ENCODE measurements around the gene GNAI2. TPM values are rescaled to one million over a fixed set of nuclear protein-coding genes. Genes with fewer than 3 reads are reported as not detected.
"Not testable (repeated sequence)": the region's sequence is repeated elsewhere in the genome, so short reads cannot be mapped to it uniquely, and the experiment has no call there.

GNAI2 gene
- total RNA-seq, 2 donors from 2014 or later: 283 to 392 TPM

DNA sequence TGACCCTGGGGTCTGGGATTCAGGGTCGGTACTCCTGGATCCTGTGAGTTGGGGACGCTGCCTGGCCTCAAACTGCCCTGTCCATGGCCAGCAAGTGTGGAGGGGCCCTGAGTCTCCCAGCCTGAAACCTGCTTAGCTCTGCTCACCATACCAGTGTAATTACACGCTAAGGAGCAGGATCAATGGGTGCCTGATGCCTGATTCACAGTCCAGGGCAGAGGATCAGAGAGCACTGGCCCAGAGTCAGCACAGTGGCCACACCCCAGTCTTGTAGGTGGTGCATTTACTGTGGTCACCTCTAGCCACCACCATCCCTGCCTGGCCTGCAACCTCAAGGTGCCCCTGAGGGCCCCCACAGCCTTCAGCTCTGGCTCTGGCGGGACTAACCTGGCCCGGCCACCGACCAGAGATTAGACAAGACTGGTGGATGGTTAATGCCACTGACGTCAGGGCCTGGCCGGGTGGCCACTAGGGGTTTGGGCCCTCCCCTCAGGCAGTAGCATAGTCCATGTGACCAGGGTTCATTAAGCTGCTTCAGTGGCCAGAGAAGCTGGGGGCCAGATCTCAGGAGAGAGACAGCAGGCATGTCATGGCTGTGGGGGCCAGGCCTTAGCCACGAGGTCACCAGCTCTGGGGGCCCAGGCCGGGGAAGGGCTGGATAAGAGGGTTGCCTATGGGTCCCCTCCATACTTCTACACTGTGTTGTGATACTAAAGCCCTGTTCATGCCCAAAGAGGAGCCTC, 34.3 kb upstream of the GNAI2 start:
- Mint-ChIP-seq H3K27me3 (peaks cover 25% of the 10 kb centered on the region), H3K9me3 (no peaks in the 10 kb centered on the region), H3K4me1 (no peaks in the 10 kb centered on the region), H3K36me3 (ENCODE audit: low read depth) (no peaks in the 10 kb centered on the region), H3K4me3 (no peak overlapping the region), H3K27ac (no peak overlapping the region)
- ATAC-seq (replicated peaks): no peak

DNA sequence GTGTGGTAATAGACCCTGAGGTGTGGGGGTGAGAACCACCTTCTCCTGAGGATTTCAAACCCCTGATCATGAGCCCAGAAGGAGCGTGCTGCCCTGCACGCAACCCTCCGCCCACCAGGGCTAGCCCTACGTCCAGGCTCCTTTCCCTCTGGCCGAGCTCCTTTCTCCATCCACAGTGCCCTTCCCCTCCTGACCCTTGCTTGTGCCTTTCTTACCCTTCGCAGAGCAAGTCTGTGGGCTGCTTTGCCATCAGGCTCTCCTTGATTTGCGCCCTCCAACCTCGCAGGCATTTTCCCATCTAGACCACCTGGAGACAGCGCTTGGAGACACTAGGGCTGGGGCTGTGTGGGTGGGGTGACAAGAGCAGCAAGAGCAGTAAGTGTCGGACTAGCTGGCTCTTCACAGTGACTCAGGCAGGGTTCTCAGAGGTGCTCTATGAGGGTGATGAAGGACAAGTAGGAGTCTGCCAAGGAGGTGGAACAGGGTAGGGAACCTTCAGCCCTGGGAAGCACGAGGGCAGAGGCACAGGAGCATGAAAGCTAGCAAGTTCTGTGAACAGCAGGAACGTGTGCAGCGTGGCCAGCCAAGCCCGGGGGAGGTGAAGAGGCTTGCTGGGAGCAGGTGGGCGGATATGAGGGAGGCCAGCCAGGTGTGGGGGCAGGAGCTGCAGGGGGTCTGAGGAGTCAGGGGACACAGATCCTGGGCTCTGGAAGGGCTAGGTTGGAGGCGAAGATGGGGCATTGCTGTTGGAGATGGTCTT, 33.5 kb upstream of the GNAI2 start:
- no peaks in the 10 kb centered on the region for H3K36me3 Mint-ChIP-seq (ENCODE audit: low read depth)
- H3K27me3 Mint-ChIP-seq: peaks cover 25% of the 10 kb centered on the region
- H3K9me3 Mint-ChIP-seq: no peaks in the 10 kb centered on the region
- H3K4me3 Mint-ChIP-seq: no peak overlapping the region
- ATAC-seq (replicated peaks): no peak
- no peak overlapping the region for H3K27ac Mint-ChIP-seq
- no peaks in the 10 kb centered on the region for H3K4me1 Mint-ChIP-seq

DNA sequence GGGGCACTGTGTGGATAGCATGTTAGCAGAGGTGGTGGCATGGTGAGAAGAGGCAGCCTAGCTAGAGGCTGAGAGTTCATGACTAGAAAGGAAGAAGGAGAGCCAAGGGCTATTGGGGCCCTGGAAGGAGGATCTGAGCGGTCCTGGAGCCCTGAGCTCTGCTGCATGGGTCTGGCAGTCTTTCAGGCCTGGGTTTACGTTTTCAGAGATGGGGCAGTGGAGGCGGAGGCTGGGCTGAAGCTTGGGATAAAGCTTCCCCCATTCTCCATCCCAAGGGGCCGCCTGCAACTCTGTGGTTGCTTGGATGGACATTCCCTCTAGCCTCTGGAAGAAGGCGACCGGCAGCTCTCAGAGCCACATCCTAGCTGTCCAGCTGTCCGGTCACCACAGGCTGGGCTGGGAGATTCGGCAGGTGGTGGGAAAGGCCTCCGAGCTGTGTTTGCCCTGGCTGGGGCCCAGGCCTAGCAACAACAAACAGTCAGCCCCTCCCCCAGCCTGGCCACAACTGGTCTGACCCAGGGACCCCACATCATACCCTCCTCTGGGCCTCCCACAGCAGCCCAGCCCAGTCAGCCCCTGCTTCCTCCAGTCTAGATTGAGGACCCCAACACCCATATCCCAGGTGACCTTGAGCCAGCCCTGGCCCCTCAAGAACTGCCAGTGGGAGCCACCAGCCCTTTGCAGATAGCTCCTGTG, 32.7 kb upstream of the GNAI2 start:
- Mint-ChIP-seq H3K4me3 (no peak overlapping the region), H3K27ac (no peak overlapping the region), H3K9me3 (no peaks in the 10 kb centered on the region), H3K36me3 (ENCODE audit: low read depth) (no peaks in the 10 kb centered on the region), H3K27me3 (peaks cover 25% of the 10 kb centered on the region), H3K4me1 (no peaks in the 10 kb centered on the region)
- ATAC-seq (replicated peaks): no peak

DNA sequence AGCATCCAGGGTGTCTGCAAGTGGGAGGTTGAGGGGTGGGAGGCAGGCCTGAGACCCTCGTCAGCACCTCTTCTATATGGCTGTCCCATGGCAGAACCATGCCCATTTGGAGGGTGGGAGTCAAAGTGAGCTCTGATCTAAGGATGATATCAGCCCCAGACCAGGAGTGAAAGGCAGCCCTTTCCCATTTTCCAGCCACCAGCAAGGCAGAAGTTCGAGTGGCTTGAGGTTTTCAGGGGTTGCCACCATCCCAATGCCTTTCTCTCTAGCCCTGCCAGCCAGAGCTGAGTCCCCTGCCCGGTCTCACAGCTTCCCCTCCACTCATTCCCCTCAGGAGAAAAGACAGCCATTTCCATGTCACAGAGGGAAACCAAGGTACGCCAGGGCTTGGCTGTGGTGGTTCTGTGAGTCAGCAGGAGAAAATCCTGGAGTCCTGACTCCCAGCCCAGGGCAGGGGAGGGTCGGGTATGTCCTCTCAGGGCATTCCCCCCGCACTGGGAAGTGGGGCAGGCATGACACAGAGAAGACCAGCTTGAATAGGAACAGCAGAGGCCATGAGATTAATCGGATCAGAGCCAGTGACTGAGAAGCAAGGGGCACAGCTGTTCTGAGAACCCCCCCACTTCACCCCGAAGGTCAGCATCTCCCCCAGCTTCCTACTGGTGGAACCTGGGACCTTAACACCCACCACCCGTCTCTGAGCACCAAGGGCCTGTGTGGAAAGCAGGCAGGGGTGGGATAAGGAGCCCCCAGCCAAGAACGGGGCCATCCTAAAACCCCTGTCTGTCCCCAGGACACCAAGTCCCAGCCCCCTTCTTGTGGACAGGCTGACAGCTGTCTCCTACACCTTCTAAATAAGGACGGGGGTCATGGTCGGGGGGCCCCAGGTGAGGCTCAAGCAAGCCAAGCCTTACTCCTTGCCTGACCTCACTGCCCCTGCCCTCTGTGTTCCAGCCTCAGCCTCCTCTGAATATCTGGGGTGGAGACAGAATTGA, 31.9 kb upstream of the GNAI2 start:
- Mint-ChIP-seq H3K9me3 (no peaks in the 10 kb centered on the region), H3K27me3 (peaks cover 27% of the 10 kb centered on the region), H3K27ac (no peak overlapping the region), H3K36me3 (ENCODE audit: low read depth) (no peaks in the 10 kb centered on the region), H3K4me3 (no peak overlapping the region), H3K4me1 (no peaks in the 10 kb centered on the region)
- no peak for ATAC-seq (replicated peaks)

DNA sequence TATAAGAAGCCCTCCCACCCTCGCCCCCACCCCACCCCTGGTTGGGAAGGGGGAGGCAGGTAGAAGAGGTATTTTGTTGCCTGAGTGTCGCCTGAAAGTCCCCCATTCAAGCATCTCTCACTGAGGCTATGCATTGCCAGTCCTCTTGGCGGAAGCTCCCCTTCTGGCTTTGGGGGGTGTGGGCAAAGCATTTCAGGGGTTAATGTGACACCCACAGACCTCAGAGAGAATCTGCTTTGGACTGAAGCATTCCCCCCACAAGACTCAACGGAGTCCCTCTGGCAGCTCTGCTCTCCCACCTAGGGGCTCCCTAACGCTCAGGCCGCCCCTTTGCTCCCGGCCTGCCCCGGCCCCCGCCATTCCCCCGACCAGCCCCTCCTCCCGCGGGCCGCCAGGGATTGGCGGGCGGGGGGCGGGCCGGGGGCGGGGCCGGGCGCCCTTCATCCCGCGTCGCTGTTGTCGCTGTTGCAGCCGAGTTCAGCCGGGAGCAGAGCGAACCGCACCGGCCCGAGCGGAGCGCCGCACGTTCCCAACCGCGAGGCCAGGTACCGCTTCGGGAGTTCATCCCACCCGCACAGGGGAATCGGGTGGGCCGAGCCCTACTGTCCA, 31.1 kb upstream of the GNAI2 start, which contains the start of gene SLC38A3:
TSS of gene SLC38A3 (plus strand) at position 468 of the 609 bp plus-strand sequence. CDS start 8,929 bp downstream, outside the sequence.
- Mint-ChIP-seq H3K9me3 (no peaks in the 10 kb centered on the region), H3K4me1 (no peaks in the 10 kb centered on the region), H3K27ac (no peak within 1 kb of the TSS), H3K27me3 (peaks cover 24% of the 10 kb centered on the region), H3K36me3 (ENCODE audit: low read depth) (no peaks in the 10 kb centered on the region), H3K4me3 (no peak within 1 kb of the TSS)
- ATAC-seq (replicated peaks): peak; percentile 19

DNA sequence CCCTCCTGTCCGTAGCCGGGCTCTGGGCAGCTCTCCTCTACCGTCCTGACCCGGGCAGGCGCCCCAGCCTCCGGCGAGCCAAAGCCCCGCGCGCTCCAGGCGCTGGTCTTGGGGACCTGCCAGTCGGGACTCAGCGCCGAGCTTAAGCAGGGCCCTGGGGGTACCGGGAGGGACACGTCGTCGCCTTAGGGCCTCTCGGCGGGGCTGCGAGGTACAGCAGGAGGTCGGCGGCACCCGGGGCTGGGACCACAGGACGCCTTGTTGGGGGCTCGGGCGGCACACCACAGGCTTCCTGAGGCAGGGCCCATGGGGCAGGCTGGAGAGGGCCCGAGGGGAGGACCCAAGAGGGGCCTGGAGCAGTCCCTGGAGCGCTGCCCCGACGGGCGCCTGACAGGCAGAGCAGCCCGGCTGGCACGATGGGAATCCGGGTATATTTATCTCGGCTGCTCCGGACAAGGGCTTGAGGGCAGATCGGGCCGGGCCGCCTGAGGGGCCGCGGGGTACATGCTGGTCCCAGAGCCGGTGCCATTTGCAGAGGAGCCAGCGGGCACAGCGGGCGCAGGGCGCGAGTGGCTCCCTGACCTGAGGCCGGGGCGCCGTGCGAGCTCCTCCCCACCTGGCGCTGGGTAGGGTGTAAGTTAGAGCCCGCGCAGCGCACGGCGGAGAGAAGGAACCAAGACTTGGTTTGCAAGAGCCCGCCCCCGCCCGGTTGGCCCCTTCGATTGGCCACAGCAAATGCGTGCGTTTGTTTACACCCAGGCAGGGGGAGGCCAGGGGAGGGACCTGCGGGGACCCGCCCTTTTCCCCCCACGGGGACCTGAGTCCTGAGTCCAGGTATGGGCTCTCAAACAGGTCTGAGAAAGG, 30.4 kb upstream of the GNAI2 start:
- H3K36me3 Mint-ChIP-seq (ENCODE audit: low read depth): no peaks in the 10 kb centered on the region
- no peaks in the 10 kb centered on the region for H3K9me3 Mint-ChIP-seq
- H3K27me3 Mint-ChIP-seq: peaks cover 24% of the 10 kb centered on the region
- no peaks in the 10 kb centered on the region for H3K4me1 Mint-ChIP-seq
- ATAC-seq (replicated peaks): peak; percentile 42
- H3K27ac Mint-ChIP-seq: no peak overlapping the region
- H3K4me3 Mint-ChIP-seq: no peak overlapping the region

DNA sequence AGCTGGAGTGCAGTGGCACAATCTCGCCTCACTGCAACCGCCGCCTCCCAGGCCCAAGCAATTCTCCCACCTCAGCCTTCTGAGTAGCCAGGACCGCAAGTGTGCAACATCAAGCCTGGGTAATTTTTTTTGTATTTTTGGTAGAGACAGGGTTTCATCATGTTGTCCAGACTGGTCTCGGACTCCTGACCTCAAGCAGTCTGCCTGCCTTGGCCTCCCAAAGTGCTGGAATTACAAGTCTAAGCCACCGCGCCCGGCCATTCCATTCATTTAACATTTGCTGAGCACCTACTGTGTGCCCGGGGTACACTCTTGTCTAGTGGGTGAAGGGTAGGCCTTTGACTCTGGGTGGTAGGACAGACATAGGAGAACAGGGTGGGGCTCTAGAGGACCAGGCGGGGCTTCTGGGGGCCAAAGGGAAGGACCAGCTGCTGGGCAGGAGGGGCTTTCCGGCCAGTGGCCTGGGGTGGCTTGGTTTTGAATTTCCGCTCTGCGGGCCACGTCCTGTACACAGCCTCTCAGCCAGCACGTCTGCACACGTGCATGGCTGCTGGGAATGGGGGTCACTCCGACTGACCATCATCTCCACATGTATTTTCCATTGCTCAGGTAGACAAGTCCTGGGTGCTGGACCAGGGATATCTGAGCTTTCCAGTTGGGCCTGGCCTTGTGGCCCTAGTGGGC, 28.5 kb upstream of the GNAI2 start:
- Mint-ChIP-seq H3K36me3 (ENCODE audit: low read depth) (no peaks in the 10 kb centered on the region), H3K4me3 (no peak overlapping the region), H3K9me3 (no peaks in the 10 kb centered on the region), H3K4me1 (no peaks in the 10 kb centered on the region), H3K27ac (no peak overlapping the region), H3K27me3 (peaks cover 15% of the 10 kb centered on the region)
- ATAC-seq (replicated peaks): no peak

DNA sequence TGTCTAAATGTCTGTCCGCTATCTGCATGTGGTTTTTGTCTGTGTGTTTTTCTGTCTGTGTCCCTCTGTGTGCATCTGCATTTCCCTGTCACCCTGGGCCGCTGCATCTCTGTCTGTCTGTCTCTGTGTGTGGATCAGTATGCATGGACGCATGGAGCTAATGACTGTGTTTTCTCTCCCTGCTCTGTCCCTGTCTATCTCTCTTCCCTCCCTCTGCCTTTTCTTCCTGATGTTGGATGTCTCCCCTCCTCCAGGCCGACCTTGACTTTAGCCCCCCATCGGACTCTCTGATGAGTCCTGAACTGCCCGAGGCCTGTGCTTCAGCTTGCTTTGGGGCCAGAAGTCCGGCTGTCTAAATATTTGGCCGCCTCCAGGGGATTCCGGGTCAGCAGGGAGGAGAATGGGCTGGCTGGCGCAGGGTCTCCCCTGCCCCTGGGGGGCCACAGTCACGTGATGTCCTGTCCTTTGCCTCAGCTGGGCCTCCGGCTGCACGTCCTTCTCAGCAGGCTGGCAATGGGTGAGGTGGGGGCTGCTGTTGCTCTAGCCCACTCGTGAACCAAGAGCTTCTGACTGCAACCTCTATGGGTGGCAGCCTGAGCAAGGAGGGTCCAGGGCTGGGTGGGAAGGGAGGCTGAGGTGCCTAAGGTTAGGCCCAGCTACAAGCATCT, 27.2 kb upstream of the GNAI2 start:
- H3K27ac Mint-ChIP-seq: no peak overlapping the region
- no peaks in the 10 kb centered on the region for H3K4me1 Mint-ChIP-seq
- no peaks in the 10 kb centered on the region for H3K9me3 Mint-ChIP-seq
- peaks cover 6% of the 10 kb centered on the region for H3K27me3 Mint-ChIP-seq
- no peaks in the 10 kb centered on the region for H3K36me3 Mint-ChIP-seq (ENCODE audit: low read depth)
- no peak for ATAC-seq (replicated peaks)
- no peak overlapping the region for H3K4me3 Mint-ChIP-seq

DNA sequence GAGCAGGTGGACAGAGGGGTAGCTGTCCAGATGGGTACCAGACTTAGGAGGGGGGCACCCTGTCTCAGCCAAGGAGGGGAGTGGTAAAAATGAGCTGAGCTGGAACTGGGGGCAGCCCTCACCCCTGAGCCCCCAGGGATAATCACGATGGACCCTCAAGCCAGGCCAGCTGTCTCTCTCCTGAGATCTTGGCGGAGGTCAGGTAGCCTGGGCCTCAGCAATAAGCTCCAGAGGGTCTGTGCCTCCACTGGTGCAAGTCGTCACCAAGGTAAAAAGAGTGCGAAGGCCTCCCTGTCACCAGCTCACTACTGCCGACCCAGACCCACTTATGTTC, 25.9 kb upstream of the GNAI2 start:
- H3K4me3 Mint-ChIP-seq: no peak overlapping the region
- no peak for ATAC-seq (replicated peaks)
- H3K27ac Mint-ChIP-seq: no peak overlapping the region
- no peaks in the 10 kb centered on the region for H3K36me3 Mint-ChIP-seq (ENCODE audit: low read depth)
- H3K9me3 Mint-ChIP-seq: no peaks in the 10 kb centered on the region
- H3K4me1 Mint-ChIP-seq: no peaks in the 10 kb centered on the region
- H3K27me3 Mint-ChIP-seq: peaks cover 4% of the 10 kb centered on the region

DNA sequence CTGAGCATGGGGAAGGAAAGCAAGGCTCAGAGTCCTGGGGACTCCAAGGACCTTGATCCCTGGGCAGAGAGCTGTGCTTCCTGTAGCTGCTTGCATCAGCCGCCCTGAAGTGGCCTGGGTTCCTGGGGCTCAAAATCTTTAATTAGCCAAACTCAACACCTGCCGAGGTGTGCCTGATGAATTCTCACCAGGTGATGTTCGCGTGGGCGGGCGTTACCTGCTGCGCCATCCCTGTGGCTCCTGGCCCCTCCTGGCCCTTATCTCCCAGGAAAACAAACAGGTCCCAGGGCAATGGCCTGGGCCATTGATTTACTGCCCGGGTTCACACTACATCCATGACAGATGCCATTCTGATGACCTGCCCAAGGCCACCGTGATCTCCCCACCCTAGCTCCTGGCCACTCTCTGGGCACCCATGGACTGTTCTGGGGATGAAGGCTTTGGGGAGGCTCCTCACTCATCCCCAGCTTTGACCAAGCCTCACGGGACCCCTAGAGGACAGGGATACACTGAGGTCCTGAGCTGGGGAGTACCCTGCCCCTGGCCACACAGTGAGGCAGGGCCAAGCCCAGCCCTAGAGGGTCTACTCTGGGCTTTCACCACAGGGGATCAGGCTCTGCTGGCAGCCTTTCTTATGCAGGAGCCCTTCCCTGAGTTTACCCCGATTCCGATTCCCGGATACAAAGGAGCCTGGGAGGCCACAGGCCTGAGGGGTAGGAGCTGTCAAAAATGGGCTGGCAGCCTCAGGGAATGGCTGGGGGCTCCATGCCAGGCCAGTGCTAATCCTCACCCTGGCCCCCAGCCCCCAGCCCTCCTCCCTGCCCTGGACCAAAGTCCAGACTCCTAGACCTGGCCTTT, 25.3 kb upstream of the GNAI2 start:
- Mint-ChIP-seq H3K4me3 (no peak overlapping the region), H3K36me3 (ENCODE audit: low read depth) (no peaks in the 10 kb centered on the region), H3K4me1 (no peaks in the 10 kb centered on the region), H3K9me3 (no peaks in the 10 kb centered on the region), H3K27me3 (peaks cover 4% of the 10 kb centered on the region), H3K27ac (no peak overlapping the region)
- no peak for ATAC-seq (replicated peaks)

DNA sequence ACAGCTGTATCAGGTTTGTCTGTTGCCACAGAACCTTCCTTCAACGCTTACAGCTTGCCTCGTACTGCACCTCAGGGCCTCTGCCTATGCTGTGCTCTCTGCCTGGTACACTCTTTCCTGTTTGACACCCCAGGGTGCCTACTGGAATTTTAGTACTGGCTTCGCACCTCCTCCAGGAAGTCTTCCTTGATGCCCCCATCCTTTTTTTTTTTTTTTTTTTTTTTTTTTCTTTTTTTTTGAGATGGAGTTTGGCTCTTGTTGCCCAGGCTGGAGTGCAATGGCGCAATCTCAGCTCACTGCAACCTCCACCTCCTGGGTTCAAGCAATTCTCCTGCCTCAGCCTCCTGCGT, 24.7 kb upstream of the GNAI2 start:
- not testable (repeated sequence) for H3K27me3 Mint-ChIP-seq; H3K36me3 Mint-ChIP-seq (ENCODE audit: low read depth); H3K4me3 Mint-ChIP-seq; H3K27ac Mint-ChIP-seq; H3K9me3 Mint-ChIP-seq; H3K4me1 Mint-ChIP-seq; ATAC-seq (replicated peaks)

Measured in activated T-helper 17 cell treated with anti-CD3 and anti-CD28 coated beads, Interleukin-2, amount 50 U/mL, for 72 hours (primary cell).